ENCODE data around the gene LGMN. TPM values are rescaled to one million over a fixed set of nuclear protein-coding genes. Genes with fewer than 3 reads are reported as not detected.

Gene LGMN
- total and polyA plus RNA-seq, 2 of the 13 experiments (the other 11 are each of a cell fraction or from before 2014, with no cell fraction given) = 28.9 to 76.4 TPM

DNA sequence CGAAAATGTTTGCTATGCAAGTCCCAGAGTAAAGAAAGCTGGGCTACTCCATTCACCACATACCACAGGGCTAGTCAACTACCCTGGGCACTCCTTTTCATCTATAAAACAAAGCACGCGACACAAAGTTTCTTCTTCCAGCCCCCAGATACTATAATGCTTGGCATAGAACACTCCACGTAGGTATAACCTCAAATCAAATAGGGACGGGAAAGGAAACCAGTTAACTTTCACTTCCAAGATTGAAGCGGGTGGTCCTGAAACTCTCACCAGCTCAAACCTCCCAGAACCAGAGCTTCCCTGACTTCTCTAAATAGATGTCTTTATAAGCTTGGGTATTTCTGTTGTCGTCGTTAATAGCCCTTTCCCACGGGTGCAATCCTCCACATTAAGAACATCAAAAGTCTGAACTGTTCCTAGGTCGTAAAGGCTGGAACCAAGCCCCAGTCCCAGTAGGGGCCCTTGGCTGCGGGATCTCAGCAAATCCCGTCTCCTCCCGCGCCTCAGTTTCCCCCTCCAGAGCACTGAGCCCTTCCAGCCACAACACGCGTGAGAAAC lies 647 bp downstream of the LGMN start:
- H3K4me1 ChIP-seq (ENCODE audit: insufficient read depth, low read length) = peaks cover 45% of the 10 kb centered on the region
- CTCF ChIA-PET (ENCODE audit: low intra/inter-chr PET ratio, low total read pairs) = no interaction called here
- peak overlapping the region; percentile 71 for H2AFZ ChIP-seq (ENCODE audit: low read length)
- peak overlapping the region; percentile 84 for H3K4me2 ChIP-seq (ENCODE audit: low read depth, low read length)
- TF ChIP-seq, protein P1, sequence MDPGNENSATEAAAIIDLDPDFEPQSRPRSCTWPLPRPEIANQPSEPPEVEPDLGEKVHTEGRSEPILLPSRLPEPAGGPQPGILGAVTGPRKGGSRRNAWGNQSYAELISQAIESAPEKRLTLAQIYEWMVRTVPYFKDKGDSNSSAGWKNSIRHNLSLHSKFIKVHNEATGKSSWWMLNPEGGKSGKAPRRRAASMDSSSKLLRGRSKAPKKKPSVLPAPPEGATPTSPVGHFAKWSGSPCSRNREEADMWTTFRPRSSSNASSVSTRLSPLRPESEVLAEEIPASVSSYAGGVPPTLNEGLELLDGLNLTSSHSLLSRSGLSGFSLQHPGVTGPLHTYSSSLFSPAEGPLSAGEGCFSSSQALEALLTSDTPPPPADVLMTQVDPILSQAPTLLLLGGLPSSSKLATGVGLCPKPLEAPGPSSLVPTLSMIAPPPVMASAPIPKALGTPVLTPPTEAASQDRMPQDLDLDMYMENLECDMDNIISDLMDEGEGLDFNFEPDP (CRISPR knock-in tag; conservative IDR thresholded peaks at IDR 0.05) = 0 out of 2 replicates have a peak, but pooled peaks have one; percentile 80
- TF ChIP-seq, protein P2, sequence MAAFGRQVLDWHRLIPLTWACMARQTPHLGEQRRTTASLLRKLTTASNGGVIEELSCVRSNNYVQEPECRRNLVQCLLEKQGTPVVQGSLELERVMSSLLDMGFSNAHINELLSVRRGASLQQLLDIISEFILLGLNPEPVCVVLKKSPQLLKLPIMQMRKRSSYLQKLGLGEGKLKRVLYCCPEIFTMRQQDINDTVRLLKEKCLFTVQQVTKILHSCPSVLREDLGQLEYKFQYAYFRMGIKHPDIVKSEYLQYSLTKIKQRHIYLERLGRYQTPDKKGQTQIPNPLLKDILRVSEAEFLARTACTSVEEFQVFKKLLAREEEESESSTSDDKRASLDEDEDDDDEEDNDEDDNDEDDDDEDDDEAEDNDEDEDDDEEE (CRISPR knock-in tag; IDR thresholded peaks at IDR 0.05) = 0 out of 2 replicates have a peak, but pooled peaks have one; percentile 59
- TF ChIP-seq ZNF670 (CRISPR knock-in tag; IDR thresholded peaks at IDR 0.05; ENCODE audit: borderline replicate concordance) = 0 out of 2 replicates have a peak, but pooled peaks have one; percentile 67
- TF ChIP-seq, protein P3, sequence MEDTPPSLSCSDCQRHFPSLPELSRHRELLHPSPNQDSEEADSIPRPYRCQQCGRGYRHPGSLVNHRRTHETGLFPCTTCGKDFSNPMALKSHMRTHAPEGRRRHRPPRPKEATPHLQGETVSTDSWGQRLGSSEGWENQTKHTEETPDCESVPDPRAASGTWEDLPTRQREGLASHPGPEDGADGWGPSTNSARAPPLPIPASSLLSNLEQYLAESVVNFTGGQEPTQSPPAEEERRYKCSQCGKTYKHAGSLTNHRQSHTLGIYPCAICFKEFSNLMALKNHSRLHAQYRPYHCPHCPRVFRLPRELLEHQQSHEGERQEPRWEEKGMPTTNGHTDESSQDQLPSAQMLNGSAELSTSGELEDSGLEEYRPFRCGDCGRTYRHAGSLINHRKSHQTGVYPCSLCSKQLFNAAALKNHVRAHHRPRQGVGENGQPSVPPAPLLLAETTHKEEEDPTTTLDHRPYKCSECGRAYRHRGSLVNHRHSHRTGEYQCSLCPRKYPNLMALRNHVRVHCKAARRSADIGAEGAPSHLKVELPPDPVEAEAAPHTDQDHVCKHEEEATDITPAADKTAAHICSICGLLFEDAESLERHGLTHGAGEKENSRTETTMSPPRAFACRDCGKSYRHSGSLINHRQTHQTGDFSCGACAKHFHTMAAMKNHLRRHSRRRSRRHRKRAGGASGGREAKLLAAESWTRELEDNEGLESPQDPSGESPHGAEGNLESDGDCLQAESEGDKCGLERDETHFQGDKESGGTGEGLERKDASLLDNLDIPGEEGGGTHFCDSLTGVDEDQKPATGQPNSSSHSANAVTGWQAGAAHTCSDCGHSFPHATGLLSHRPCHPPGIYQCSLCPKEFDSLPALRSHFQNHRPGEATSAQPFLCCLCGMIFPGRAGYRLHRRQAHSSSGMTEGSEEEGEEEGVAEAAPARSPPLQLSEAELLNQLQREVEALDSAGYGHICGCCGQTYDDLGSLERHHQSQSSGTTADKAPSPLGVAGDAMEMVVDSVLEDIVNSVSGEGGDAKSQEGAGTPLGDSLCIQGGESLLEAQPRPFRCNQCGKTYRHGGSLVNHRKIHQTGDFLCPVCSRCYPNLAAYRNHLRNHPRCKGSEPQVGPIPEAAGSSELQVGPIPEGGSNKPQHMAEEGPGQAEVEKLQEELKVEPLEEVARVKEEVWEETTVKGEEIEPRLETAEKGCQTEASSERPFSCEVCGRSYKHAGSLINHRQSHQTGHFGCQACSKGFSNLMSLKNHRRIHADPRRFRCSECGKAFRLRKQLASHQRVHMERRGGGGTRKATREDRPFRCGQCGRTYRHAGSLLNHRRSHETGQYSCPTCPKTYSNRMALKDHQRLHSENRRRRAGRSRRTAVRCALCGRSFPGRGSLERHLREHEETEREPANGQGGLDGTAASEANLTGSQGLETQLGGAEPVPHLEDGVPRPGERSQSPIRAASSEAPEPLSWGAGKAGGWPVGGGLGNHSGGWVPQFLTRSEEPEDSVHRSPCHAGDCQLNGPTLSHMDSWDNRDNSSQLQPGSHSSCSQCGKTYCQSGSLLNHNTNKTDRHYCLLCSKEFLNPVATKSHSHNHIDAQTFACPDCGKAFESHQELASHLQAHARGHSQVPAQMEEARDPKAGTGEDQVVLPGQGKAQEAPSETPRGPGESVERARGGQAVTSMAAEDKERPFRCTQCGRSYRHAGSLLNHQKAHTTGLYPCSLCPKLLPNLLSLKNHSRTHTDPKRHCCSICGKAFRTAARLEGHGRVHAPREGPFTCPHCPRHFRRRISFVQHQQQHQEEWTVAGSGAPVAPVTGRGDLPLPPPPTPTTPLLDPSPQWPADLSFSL (CRISPR knock-in tag; IDR thresholded peaks at IDR 0.05) = 0 out of 2 replicates have a peak, but pooled peaks have one; percentile 42
- TF ChIP-seq MTF2 (CRISPR knock-in tag; IDR thresholded peaks at IDR 0.05; ENCODE audit: borderline replicate concordance) = 0 out of 2 replicates have a peak, but pooled peaks have one; percentile 40
- no peak for TF ChIP-seq ZNF550 (CRISPR knock-in tag; IDR thresholded peaks at IDR 0.05; ENCODE audit: borderline replicate concordance)
- no peaks in the 10 kb centered on the region for H3K9me3 ChIP-seq (ENCODE audit: low read length)
- WGBS (ENCODE audit: low lambda C conversion rate) = under 1% methylated on average over 13 of the region's 16 CpGs
- peak overlapping the region; percentile 50 for H3K27ac ChIP-seq (ENCODE audit: extremely low read length, insufficient read depth, low read length)
- TSS peak; percentile 77 for BruUV-seq (replicated peaks)
- H3K36me3 ChIP-seq (replicated peaks in 1 of 2; ENCODE audit: control insufficient read depth in 1 of 2, insufficient read depth in 2 of 2, low read length in 2 of 2) = no peaks in the 10 kb centered on the region
- intact Hi-C loops (cut with micrococcal nuclease; ENCODE audit: unreplicated experiment) (loop anchor here (1.0 to 5.0 kb wide), 2 partner anchors 23 to 35 kb away; no protein-coding TSS in a partner anchor), in situ Hi-C loops (cut with HindIII; ENCODE audit: extremely low pct_ligation_motif_present, low pct_unique_long_range_greater_than_20kb) (no loop called here)
- peak; percentile 33 for ATAC-seq
- DNase-seq (ENCODE audit: low spot score) = peak; percentile 14
- H3K9ac ChIP-seq (ENCODE audit: insufficient read depth, low read depth, low read length) = peak overlapping the region; percentile 81
- POLR2A ChIA-PET = interaction anchor here (1.0 to 2.0 kb wide), 11 partner anchors 8 to 54 kb away, joined by 3 to 29 read pairs (median 4); partner anchors contain the start of gene GOLGA5
- no peak for FAIRE-seq
- peaks cover 9% of the 10 kb centered on the region for H3K79me2 ChIP-seq (ENCODE audit: insufficient read depth, low read length)
- H4K20me1 ChIP-seq (ENCODE audit: insufficient read depth, low read length) = no peaks in the 10 kb centered on the region; the same call in 1 of the 2 replicates
- H3K27me3 ChIP-seq (ENCODE audit: control insufficient read depth in 1 of 2, insufficient read depth in 2 of 2, low read length in 2 of 2) = no peaks in the 10 kb centered on the region; a peak in 1 of 5 replicates
- H3K4me3 ChIP-seq (replicated peaks in 1 of 3; ENCODE audit: insufficient read depth in 1 of 3, low read depth in 2 of 3, low read length in 3 of 3) = peak overlapping the region; percentile 80 to 89 (median 87)
